HG02852 (cell line): ENCODE results near the gene FLNC.

Experiments
- ATAC-seq: cut with Tn5 transposase; IDR thresholded peaks from one replicate; pipeline ENCODE4 v1.9.1; 2021; ENCODE audit warnings: mild to moderate bottlenecking, moderate library complexity; ENCODE audit not compliant: unreplicated experiment

The FLNC gene

DNA sequence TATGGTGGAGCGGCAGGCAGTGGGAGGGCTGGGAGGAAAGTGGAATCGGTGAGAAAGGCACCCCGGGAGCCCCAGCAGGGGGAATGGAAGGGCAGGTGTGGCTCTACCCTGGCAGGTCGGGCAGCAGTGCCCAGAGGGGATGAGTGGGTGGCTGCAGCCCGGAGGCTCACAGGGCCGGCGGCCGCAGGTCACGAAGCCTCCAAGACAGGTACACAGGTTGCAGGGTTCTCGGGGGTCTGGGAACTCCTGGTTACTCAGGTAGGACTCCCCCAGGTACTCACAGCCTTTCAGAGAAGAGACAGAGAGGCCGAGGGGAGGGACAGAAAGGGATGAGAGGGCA is 58.5 kb downstream of the FLNC start:
- no peak for ATAC-seq

DNA sequence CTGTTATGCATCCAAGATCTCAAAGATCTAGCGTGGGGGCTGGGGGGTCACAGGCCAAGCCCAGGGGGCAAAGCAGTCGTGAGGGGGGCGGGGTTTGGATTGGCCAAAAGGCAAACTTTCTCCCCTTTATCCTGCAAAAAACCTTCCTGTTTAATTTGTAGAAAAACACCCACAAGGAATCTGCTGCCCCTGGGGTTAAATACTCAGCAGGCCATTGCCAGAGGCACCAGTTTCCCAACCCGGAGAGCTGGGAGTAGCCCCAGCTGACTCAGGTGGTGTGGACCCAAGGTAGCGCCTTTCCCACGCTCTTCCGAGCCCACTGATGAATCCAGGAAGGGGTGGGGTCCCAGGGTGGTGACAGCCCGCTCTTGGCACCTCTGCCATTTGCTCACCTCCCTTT is 58.9 kb downstream of the FLNC start:
- no peak for ATAC-seq

GRCh38 chr7:128890306-128891109 is 60.3 kb downstream of the FLNC start:
- no peak for ATAC-seq

DNA sequence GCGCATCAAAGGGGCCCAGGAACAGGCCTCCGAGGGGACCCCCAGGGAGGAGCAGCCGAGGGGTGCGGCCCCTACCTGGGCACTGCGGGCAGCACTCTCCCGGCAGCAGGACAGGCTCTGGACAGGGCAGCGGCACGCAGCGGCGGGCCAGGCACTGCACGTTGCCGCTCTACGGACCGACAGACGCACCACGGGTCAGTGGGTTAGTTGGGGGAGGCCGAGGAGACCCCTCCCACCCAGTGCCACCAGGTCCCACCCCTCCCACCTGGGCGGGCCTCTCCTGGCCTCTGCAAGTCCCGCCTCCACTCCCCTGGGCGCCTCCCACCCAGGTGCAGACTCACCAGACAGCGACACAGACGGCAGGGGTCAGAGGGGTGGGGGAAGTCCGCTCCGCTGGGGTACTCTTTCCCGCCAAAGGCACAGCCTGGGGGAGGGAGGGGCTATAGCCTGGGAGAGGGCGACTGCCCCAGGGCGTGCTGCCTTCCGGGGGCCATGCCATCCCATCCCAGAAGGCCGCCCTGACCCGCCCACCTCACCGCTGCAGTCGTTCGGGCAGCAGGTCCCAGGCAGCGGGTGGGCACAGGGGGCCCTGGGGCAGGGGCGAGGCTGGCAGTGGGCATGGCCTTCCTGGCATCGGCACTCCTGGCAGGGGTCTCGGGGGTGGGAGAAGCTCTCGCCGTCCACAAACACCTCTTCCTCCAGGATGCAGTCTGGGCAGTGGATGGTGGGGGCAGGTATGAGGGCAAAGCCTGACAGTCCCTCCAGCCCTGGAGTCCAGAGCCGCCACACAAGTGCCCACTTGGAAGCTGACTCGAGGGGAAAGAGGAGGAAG is 61.1 kb downstream of the FLNC start:
- no peak for ATAC-seq

DNA sequence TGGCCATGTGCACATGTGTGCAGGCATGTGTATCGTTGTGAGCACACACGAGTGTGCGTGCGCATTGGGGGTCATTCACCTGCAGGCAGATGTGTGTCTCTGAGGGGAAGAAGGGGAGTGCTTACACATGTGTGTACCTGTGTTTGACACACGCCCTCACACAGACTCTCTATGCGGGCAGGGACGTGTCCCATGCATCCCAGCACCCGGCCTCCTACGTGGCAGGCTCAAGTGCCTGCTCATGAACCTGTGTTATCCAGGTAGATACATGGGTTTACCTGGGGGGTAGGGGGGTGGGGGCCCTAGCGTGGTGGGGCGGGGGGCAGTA is 61.7 kb downstream of the FLNC start:
- no peak for ATAC-seq

- no peak for ATAC-seq
These were observed 62.5 kb downstream of the FLNC start for GRCh38 chr7:128892521-128893250.

DNA sequence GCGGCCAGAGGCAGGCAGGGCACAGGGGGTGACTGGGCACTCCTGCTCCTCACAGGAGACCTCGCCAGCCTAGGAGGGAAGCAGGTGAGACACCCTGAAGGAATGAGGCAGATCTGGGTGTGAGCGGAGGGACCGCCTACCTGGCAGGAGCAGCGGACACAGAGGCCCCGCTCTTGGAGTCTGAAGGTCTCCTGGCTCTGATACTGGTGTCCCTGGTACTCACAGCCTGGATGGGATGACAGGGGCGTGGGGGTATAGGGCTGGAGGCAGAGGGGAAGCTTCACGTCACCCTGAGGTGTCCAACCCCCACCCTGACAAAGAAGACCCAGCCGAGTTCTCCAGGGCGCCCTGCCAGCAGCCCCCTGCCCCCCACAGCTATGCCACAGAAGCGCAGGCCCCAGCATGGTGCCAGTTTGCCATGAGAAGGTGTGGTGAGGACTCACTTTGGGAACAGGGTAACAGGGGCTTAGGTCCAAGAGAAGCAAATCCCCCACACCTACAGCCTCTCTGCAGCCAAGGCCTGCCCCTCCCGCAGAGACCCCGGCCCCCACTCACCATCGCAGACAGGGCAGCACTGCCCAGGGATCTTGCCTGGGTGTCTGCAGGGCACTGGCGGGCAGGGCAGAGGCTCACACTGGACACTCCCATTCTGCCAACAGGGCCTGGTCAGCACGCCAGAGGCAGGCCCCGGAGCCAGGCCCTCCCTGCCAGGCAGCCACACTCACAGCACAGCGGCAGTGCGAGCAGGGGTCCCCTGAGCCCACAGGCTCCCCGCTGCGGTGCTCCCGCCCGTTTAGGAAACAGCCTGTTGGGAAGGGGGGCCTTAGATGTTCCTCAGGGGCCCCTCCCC is 63.3 kb downstream of the FLNC start:
- ATAC-seq = no peak

DNA sequence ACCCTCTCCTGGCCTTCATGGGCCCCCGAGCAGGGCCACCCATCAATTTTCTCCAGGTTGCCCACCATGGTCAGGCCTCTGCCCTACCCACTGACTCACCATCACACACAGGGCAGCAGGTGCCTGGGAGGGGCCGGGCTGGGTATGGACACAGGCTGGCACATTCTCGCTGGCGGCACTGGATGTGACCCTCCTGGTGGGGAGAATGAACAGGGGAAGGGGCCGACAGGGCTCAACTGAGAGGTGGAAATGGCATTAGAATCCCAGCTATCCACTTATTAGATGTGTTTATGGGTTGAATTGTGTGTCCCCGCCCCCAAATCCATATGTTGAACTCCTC is 63.9 kb downstream of the FLNC start:
- ATAC-seq = no peak

GRCh38 chr7:128895320-128895719 is 65.1 kb downstream of the FLNC start:
- ATAC-seq = no peak

DNA sequence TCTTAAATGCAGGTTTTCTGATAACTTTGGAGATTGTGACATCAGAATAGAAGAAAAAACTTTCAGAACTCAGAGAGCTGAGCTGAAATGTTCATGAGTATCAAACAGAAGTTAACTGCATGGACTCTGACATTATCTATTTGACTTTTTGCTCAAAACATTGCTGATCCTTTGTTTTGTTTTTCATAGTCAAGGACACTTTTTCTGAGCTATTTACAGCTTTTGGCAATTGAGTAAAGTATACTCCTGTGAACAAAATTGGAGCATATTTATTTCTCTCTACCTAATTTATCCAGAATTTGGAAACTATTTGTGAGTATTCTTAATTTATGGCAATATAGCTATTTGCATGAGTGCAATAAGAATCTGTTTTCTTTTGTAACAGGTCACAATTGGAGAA is 69.2 kb downstream of the FLNC start:
- ATAC-seq = no peak

- ATAC-seq = no peak
These were observed 70.0 kb downstream of the FLNC start for GRCh38 chr7:128900237-128900636.

GRCh38 chr7:128902761-128903585 is 72.8 kb downstream of the FLNC start:
- no peak for ATAC-seq

GRCh38 chr7:128903621-128904361 is 73.6 kb downstream of the FLNC start:
- ATAC-seq = no peak

DNA sequence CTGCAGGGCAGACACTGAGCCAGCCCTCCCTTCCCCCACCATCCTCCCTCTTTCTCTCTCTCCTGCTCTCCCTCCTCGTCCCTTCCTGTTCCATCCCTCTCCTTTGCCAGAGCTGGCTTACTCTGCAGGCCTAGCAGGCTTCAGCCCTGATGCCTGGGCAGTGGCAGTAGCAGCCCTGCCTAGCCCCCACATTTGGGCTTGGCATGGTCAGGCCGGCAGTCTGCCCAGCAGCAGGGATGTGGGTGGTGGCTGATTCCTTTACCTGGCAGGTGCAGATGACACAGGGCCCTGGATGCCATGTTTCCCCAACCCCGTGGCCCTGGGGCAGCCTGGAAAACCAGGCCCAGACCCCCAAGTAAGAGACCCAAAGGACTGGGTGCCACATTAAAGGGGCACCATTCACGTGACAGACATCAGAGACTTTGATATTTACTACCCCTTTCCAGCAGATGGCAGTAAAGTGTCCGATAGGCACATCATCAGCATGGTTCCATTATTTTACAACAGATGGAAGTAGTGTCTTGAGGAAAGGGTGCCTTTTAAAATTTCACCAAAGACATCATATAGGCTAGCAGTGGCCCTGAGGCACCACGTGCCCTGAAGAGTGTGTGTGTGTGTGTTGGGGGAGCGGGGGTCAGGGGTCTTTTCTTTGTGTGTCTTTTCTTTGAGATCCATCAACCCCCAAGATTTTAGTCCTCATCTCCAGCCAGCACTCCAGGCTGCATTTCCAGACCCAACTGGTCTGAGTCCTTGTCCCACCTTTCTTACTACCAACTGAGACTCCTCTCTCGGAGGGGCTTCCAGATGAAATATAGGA is 74.4 kb downstream of the FLNC start:
- no peak for ATAC-seq

DNA sequence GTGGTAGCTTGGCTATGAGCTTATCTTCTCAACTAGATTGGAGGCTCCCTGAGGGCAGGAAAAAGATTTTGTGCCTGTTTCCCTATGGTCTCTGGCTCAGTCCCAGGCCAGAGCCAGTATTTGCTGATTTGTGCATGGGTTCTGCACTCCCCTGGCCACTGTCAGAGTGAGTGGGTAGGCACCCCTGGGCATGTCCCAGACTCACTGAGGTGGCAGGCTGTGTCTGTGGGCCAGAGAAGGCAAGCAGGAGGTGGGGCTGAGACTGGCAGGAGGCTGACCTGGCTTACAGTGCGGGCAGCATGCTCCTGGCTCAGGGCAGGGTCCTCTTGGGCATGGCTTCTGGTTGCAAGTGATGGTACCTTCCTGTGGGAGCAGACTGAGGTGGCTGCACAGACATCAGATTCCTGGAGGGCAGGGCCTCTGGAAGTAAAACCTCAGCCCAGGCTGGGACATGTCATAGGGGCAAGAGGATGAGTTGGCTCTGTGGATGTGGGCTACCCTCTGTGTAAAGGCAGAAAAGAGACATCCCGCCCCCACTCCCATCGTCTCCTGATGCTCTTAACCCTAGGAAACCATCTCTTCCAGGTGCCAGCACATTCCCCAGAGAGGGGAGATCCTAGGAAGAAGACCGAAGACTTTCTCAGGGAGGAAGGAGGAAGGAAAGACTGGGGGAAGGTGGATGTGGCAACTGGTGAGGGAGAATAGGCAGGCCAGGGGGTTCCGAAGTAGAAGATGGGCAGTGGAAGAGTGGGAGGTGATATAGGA is 76.0 kb downstream of the FLNC start:
- ATAC-seq = no peak

DNA sequence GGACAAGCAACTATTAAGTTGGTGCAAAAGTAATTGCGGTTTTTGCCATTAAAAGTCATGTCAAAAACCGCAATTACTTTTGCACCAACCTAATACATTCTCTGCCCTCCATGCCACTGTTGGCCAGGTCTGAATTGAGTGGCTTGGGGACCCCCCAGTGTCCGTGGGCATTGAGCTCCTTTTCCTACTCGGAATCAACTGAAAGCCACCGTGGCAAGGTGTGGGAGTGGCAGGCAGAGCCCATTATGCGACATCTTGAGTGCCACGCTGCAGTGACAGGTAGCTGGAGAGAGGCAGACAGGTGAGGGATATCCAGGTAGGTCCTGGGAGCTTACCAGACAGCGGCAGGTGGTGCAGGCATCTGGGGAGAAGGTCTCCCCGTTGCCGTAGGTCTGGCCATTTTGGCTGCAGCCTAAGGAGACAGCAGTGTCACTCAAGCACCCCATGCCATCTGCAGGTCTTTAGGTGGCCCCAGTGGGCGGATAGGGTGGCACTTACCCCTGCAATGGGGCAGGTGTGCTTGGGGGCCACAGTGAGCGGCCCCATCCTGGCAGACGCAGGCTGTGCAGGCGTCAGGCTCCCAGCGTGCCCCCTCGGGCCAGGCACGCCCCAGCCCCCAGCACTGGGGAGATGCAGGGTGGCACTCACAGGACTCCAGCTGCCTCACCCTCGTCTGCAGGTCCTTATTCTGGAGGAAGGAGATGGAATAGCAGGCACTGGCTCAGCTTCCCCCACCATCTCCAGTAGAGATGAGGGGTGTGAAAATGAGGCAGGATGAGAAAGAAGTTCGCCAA is 76.8 kb downstream of the FLNC start:
- ATAC-seq = no peak
